Measurements from ENCODE around the gene FUT1. TPM values are rescaled to one million over a fixed set of nuclear protein-coding genes. Genes with fewer than 3 reads are reported as not detected.

Gene FUT1
- total and polyA plus RNA-seq, 10 of the 15 experiments (the other 5 are each of a cell fraction or from before 2014, with no cell fraction given), result 0.01 TPM; not detected in 9

DNA sequence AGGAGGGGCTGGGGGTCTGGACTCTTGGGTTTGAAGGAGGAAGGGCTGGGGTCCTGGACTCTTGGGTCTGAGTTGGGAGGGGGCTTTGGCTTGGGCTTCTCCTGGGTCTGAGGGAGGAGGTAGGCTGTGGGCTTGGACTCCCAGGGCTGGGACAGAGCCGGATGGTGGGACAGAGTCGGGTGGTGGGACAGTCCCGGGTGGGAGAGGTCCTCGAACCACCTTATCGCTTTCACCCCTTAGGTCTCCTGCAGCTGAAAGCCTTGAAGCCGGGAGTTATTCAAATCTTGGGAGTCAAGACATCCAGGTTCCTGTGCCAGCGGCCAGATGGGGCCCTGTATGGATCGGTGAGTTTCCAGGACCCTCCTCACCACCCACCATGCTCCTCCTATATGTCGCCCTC is 4.2 kb upstream of the FUT1 start:
- ChIA-PET CTCF (no interaction called here), SMC1A (ENCODE audit: uncharacterized antibody, unreplicated experiment) (no interaction called here), RAD21 (ENCODE audit: unreplicated experiment) (interaction anchor here (1.1 kb wide), 1 partner anchor 12 kb away, joined by 3 read pairs; no protein-coding TSS in a partner anchor), POLR2A (no interaction called here)
- 23% methylated on average over 9 of the region's 9 CpGs for WGBS (ENCODE audit: insufficient coverage, insufficient replicate concordance, low lambda C conversion rate, missing lambda C conversion rate)
- H3K9me3 ChIP-seq (replicated peaks; ENCODE audit: control insufficient read depth, insufficient read depth, low read length), result no peaks in the 10 kb centered on the region
- no TSS peak for BruUV-seq (replicated peaks)
- H3K4me2 ChIP-seq (ENCODE audit: control insufficient read depth, insufficient read depth), result no peak overlapping the region
- FAIRE-seq, result no peak
- TF ChIP-seq IRF4 (IDR thresholded peaks at IDR 0.05; ENCODE audit: low read depth, low read length) (no peak), NR2C1 (IDR thresholded peaks at IDR 0.05) (no peak), TAF1 (IDR thresholded peaks at IDR 0.05; ENCODE audit: borderline replicate concordance, low read depth, low read length) (no peak), SMAD1 (IDR thresholded peaks at IDR 0.05; ENCODE audit: low read depth, partially characterized antibody) (no peak), SIN3A (IDR thresholded peaks at IDR 0.05; ENCODE audit: low read depth, low read length) (no peak), CREB1 (IDR thresholded peaks at IDR 0.05; ENCODE audit: low read depth) (no peak), POLR2AphosphoS2 (IDR thresholded peaks at IDR 0.05; ENCODE audit: low read depth, low read length) (no peak), EP300 (IDR thresholded peaks at IDR 0.05; ENCODE audit: borderline replicate concordance in 1 of 2, control insufficient read depth in 1 of 2, low read depth in 2 of 2, low read length in 2 of 2) (no peak), MTA3 (IDR thresholded peaks at IDR 0.05; ENCODE audit: borderline replicate concordance, low read length) (no peak)
- TF ChIP-seq, protein P1, sequence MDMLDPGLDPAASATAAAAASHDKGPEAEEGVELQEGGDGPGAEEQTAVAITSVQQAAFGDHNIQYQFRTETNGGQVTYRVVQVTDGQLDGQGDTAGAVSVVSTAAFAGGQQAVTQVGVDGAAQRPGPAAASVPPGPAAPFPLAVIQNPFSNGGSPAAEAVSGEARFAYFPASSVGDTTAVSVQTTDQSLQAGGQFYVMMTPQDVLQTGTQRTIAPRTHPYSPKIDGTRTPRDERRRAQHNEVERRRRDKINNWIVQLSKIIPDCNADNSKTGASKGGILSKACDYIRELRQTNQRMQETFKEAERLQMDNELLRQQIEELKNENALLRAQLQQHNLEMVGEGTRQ (IDR thresholded peaks at IDR 0.05; ENCODE audit: borderline replicate concordance, low read depth, low read length), result no peak
- TF ChIP-seq, protein P2, sequence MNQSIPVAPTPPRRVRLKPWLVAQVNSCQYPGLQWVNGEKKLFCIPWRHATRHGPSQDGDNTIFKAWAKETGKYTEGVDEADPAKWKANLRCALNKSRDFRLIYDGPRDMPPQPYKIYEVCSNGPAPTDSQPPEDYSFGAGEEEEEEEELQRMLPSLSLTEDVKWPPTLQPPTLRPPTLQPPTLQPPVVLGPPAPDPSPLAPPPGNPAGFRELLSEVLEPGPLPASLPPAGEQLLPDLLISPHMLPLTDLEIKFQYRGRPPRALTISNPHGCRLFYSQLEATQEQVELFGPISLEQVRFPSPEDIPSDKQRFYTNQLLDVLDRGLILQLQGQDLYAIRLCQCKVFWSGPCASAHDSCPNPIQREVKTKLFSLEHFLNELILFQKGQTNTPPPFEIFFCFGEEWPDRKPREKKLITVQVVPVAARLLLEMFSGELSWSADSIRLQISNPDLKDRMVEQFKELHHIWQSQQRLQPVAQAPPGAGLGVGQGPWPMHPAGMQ (IDR thresholded peaks at IDR 0.05; ENCODE audit: borderline replicate concordance), result no peak
- TF ChIP-seq, protein P3, sequence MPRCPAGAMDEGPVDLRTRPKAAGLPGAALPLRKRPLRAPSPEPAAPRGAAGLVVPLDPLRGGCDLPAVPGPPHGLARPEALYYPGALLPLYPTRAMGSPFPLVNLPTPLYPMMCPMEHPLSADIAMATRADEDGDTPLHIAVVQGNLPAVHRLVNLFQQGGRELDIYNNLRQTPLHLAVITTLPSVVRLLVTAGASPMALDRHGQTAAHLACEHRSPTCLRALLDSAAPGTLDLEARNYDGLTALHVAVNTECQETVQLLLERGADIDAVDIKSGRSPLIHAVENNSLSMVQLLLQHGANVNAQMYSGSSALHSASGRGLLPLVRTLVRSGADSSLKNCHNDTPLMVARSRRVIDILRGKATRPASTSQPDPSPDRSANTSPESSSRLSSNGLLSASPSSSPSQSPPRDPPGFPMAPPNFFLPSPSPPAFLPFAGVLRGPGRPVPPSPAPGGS (IDR thresholded peaks at IDR 0.05; ENCODE audit: borderline replicate concordance, insufficient read depth, low read depth, low read length, poor library complexity, severe bottlenecking), result no peak
- no peak for ATAC-seq
- H3K27me3 ChIP-seq (replicated peaks in 1 of 2; ENCODE audit: control insufficient read depth in 2 of 2, insufficient read depth in 2 of 2, low read length in 1 of 2), result peaks cover 2 to 6% of the 10 kb centered on the region in 2 experiments; a peak in 3 of 4 replicates
- in situ Hi-C loops (cut with MboI) (no loop called here), intact Hi-C loops (cut with micrococcal nuclease; ENCODE audit: unreplicated experiment) (no loop called here)
- no peak overlapping the region for H3K9ac ChIP-seq (ENCODE audit: control insufficient read depth, insufficient read depth, low read length)
- H2AFZ ChIP-seq (ENCODE audit: control insufficient read depth, low read depth, low read length), result no peak overlapping the region
- DNase-seq (ENCODE audit: low read depth, low spot score), result no peak
- no peak overlapping the region for H3K4me3 ChIP-seq
- H3K36me3 ChIP-seq (ENCODE audit: control insufficient read depth in 2 of 2, insufficient read depth in 2 of 2, low read length in 1 of 2), result no peaks in the 10 kb centered on the region
- no peak overlapping the region for H3K27ac ChIP-seq (ENCODE audit: control insufficient read depth, insufficient read depth)
- H4K20me1 ChIP-seq (ENCODE audit: control insufficient read depth, insufficient read depth), result no peaks in the 10 kb centered on the region
- no peaks in the 10 kb centered on the region for H3K4me1 ChIP-seq (ENCODE audit: control insufficient read depth, insufficient read depth, low read length)
- no peaks in the 10 kb centered on the region for H3K79me2 ChIP-seq (ENCODE audit: control insufficient read depth, insufficient read depth, low read length)

All from GM12878 (cell line).